ENCODE measurements around the gene OR8S1.

GRCh38 chr12:48486261-48486660, 39.2 kb upstream of the OR8S1 start:
- TF ChIP-seq CTCF (IDR thresholded peaks at IDR 0.05; ENCODE audit: low read depth, low read length, missing input control) (no peak), REST (IDR thresholded peaks at IDR 0.05) (no peak), RXRA (IDR thresholded peaks at IDR 0.05) (no peak), SP1 (IDR thresholded peaks at IDR 0.05) (no peak), GABPA (IDR thresholded peaks at IDR 0.05 in 1 of 2, conservative IDR thresholded peaks at IDR 0.05 in 1 of 2) (no peak), TAF1 (conservative IDR thresholded peaks at IDR 0.05) (no peak), YY1 (IDR thresholded peaks at IDR 0.05) (no peak), FOXA1 (IDR thresholded peaks at IDR 0.05) (no peak), RAD21 (IDR thresholded peaks at IDR 0.05) (no peak), MAX (IDR thresholded peaks at IDR 0.05) (no peak), ATF3 (IDR thresholded peaks at IDR 0.05) (no peak), NR2F2 (IDR thresholded peaks at IDR 0.05) (no peak), EGR1 (IDR thresholded peaks at IDR 0.05; ENCODE audit: low read depth in 2 of 2) (no peak)
